GM12874 (cell line): Measurements from ENCODE around the gene TNRC18.

Experiments used
- CTCF ChIP-seq: IDR thresholded peaks from 2 replicates; pipeline ENCODE4 v1.5.1; 2011; ENCODE audit warnings: low read depth, mild to moderate bottlenecking, control low read depth, low read length, moderate library complexity; ENCODE audit not compliant: insufficient read depth

TNRC18 gene

GRCh38 chr7:5348134-5349004 is 75.3 kb downstream of the TNRC18 start:
- no peak for TF ChIP-seq CTCF

GRCh38 chr7:5345671-5346070 is 78.0 kb downstream of the TNRC18 start:
- no peak for TF ChIP-seq CTCF

- TF ChIP-seq CTCF: no peak
Observed at GRCh38 chr7:5345171-5345570, 78.5 kb downstream of the TNRC18 start.

- no peak for TF ChIP-seq CTCF
Observed at GRCh38 chr7:5344342-5344741, 79.3 kb downstream of the TNRC18 start.

GRCh38 chr7:5343884-5344283 is 79.8 kb downstream of the TNRC18 start:
- no peak for TF ChIP-seq CTCF

GRCh38 chr7:5342631-5343030 is 81.0 kb downstream of the TNRC18 start:
- TF ChIP-seq CTCF: no peak

- no peak for TF ChIP-seq CTCF
Observed at GRCh38 chr7:5339955-5340354, 83.7 kb downstream of the TNRC18 start.
